H1 (cell line): ENCODE measurements around the gene CACNA1C. TPM values are rescaled to one million over a fixed set of nuclear protein-coding genes. Genes with fewer than 3 reads are reported as not detected.

Source experiments
- CHD7 ChIP-seq: fragments of 300-600 bp; sonication (generic); IDR thresholded peaks from 2 replicates; pipeline ENCODE4 v1.7.1; 2012; ENCODE audit warnings: low read length, moderate library complexity, mild to moderate bottlenecking, inconsistent platforms; ENCODE audit not compliant: insufficient replicate concordance
- GTF2F1 ChIP-seq: IDR thresholded peaks from 2 replicates; pipeline ENCODE4 v1.6.1; 2012; ENCODE audit warnings: low read depth, low read length, improper control_type of control experiment, borderline replicate concordance
- HDAC6 ChIP-seq: IDR thresholded peaks from one replicate; pipeline ENCODE4 v1.7.1; 2012; ENCODE audit warnings: low read depth, mild to moderate bottlenecking, inconsistent platforms, low read length, moderate library complexity
- POLR2A ChIP-seq, 2 experiments: IDR thresholded peaks; 1 replicate in 1 of 2; 2 replicates in 1 of 2; pipeline ENCODE4 v1.6.1; 2011; ENCODE audit warnings: low read depth in 2 of 2, low read length in 2 of 2, mild to moderate bottlenecking in 2 of 2; ENCODE audit errors: control extremely low read depth in 1 of 2
- RAD21 ChIP-seq, 2 experiments: IDR thresholded peaks in 1 of 2; conservative IDR thresholded peaks in 1 of 2; 2 replicates each; pipeline ENCODE4 v1.6.1; 2011; ENCODE audit warnings: low read depth in 2 of 2, low read length in 2 of 2, improper control_type of control experiment in 1 of 2, inconsistent platforms in 1 of 2, mild to moderate bottlenecking in 1 of 2, moderate library complexity in 1 of 2
- SUZ12 ChIP-seq: fragments of 200-600 bp; sonication (generic); IDR thresholded peaks from 2 replicates; pipeline ENCODE4 v1.6.1; 2012; ENCODE audit warnings: mild to moderate bottlenecking, inconsistent platforms, low read length, moderate library complexity, mixed read lengths
- TCF12 ChIP-seq: IDR thresholded peaks from 2 replicates; pipeline ENCODE4 v1.6.1; 2011; ENCODE audit warnings: low read depth, mild to moderate bottlenecking, low read length
- polyA plus RNA-seq, 7 experiments: library from polyadenylated mRNA; depleted of rRNA in 3 of 7; stranded (reverse) in 5 of 7; unstranded in 2 of 7; fragments of >200 nt in 5 of 7; fragments of 200-250 nt in 2 of 7; gene quantifications; 1 replicate in 5 of 7; 2 replicates in 1 of 7; 4 replicates in 1 of 7; pipeline versions ENCODE4 v1.2.1 to v1.2.3, GENCODE V29; 2011 to 2013; ENCODE audit warnings: missing spikeins in 2 of 7, mixed read lengths in 2 of 7
- total RNA-seq: library from RNA; stranded (reverse); fragmentation: NEBNext Ultra II Directional; extraction: Animal tissue kit (Norgen Biotek cat#: 25700); gene quantifications from 2 replicates; pipeline ENCODE4 v1.2.1, GENCODE V29; 2021
- TF ChIP-seq, protein P1 (sequence below), 3 experiments: IDR thresholded peaks; 1 replicate in 2 of 3; 2 replicates in 1 of 3; pipeline versions ENCODE4 v1.5.1 to v1.6.1; 2011; ENCODE audit warnings: low read length in 3 of 3, mild to moderate bottlenecking in 3 of 3, inconsistent platforms in 2 of 3, low read depth in 1 of 3, moderate library complexity in 1 of 3; ENCODE audit not compliant: insufficient read depth in 1 of 3; ENCODE audit errors: control extremely low read depth in 1 of 3

The CACNA1C gene
- total and polyA plus RNA-seq, 2 of the 8 experiments (the other 6 are each of a cell fraction or from before 2014, with no cell fraction given) = 1.3 TPM

- TF ChIP-seq CHD7 (no peak), POLR2A (IDR thresholded peaks at IDR 0.05; ENCODE audit: control extremely low read depth in 1 of 2, low read depth in 2 of 2, low read length in 2 of 2) (no peak), HDAC6 (no peak), GTF2F1 (no peak), RAD21 (IDR thresholded peaks at IDR 0.05 in 1 of 2, conservative IDR thresholded peaks at IDR 0.05 in 1 of 2; ENCODE audit: low read depth in 2 of 2, low read length in 2 of 2) (no peak), TCF12 (no peak), SUZ12 (no peak)
- TF ChIP-seq, protein P1, sequence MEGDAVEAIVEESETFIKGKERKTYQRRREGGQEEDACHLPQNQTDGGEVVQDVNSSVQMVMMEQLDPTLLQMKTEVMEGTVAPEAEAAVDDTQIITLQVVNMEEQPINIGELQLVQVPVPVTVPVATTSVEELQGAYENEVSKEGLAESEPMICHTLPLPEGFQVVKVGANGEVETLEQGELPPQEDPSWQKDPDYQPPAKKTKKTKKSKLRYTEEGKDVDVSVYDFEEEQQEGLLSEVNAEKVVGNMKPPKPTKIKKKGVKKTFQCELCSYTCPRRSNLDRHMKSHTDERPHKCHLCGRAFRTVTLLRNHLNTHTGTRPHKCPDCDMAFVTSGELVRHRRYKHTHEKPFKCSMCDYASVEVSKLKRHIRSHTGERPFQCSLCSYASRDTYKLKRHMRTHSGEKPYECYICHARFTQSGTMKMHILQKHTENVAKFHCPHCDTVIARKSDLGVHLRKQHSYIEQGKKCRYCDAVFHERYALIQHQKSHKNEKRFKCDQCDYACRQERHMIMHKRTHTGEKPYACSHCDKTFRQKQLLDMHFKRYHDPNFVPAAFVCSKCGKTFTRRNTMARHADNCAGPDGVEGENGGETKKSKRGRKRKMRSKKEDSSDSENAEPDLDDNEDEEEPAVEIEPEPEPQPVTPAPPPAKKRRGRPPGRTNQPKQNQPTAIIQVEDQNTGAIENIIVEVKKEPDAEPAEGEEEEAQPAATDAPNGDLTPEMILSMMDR (IDR thresholded peaks at IDR 0.05; ENCODE audit: control extremely low read depth in 1 of 3, insufficient read depth in 1 of 3, low read depth in 1 of 3, low read length in 3 of 3) = no peak
Measured at GRCh38 chr12:2138871-2139308, 86.1 kb downstream of the CACNA1C start (continued).
